Bone marrow (tissue), 2 donors: ENCODE data around the gene DGCR2.
"Not testable (repeated sequence)": the region's sequence is repeated elsewhere in the genome, so short reads cannot be mapped to it uniquely, and the experiment has no call there.

Experiments
- DNase-seq, 2 donors: peaks; one replicate each; lab custom pipeline; 2025; lab: John Stamatoyannopoulos, UW

Gene DGCR2

DNA sequence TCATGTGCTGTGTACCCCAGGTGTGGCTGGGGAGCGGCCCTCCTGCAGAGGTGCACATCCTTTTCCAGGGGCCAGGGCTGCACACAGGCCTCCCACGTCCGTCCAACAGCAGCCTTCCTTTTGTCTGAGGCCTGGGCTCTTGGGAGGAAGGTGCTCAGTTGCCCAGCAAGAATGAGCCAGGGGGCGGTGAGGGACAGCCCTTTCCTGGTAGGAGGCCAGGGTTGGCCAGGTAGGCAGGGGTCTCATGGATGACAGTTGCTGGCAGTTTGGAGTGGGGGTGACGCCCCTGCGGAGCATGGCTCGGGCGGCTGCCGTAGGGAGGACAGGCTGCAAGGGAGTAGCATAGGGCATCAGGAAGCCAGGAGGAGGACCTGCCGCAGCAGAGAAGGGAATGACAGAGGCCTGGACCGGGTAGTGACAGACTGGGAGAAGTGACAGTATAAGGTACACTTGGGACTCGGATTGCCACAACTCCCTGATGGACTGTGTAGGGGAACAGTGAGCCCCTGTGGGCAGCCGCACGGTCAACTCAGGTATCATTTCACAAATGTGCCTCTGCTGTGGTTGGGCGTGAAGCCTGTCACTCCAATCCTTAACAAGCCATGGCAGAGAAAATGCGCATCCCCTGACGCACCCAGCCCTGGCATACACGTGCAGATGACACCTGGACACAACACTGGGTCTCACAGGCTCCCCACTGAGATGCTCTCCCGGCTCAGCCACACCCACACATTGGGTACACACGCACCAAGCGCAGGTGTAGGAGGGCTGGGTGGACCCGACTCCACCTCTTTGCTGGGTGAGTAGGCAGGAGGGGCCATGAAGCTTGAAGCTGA, 79.7 kb downstream of the DGCR2 start:
- no peak for DNase-seq

DNA sequence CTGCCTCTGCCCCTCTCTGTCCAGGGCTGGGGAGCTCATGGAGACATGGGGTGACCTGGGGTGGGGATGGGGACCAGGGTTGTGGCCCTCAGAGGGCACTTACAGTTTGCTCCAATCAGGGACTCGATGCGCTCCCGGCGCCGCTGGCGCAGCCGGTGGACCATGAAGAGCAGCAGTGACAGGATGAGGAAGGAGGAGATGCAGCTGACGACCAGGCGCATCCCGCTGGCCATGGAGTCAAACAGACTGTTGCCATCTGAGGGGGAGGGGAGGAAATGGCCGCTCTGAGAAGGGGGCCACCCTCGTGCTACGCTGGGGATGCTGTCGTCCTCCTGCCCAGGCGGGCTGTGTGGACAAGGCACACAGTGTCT, 80.5 kb downstream of the DGCR2 start:
- no peak for DNase-seq

DNA sequence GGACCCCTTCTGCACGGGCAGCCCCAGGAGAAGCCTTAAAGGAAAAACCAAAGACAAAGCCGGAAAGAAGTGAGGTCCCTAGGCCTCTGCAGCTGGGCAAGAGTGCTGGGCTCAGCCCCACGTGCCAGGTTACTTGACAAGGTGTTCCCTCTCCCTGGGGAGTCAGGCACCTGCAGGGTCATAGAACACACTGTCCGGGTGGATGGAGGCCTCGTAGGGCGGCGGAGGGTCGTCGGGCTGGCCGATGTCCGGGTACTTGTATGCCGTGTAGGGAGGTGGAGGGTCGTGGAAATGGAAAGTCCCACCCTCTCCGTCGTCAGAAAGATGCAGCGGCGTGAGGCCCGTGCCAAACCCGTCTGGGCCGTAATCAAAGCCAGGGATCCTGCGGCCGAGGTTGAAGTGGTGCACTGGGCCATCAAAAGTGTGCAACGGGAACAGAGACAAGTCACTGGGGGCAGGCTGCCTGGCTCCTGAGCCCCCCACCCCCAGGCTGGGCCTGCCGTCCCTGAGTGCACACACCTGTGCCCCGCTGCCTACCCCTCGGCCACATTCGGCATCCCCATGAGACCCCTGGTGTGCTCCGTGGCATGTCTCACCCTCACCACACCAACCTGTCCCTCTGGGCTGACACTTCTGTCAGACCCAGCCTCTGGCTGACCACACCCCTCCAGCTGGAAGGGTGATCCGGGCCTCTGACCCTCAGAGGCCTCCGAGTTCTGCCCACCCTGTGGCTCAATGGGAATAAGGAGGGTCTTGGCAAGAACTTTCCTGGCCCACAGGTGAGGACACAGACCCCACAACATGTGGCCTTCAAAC, 81.1 kb downstream of the DGCR2 start:
- no peak for DNase-seq

DNA sequence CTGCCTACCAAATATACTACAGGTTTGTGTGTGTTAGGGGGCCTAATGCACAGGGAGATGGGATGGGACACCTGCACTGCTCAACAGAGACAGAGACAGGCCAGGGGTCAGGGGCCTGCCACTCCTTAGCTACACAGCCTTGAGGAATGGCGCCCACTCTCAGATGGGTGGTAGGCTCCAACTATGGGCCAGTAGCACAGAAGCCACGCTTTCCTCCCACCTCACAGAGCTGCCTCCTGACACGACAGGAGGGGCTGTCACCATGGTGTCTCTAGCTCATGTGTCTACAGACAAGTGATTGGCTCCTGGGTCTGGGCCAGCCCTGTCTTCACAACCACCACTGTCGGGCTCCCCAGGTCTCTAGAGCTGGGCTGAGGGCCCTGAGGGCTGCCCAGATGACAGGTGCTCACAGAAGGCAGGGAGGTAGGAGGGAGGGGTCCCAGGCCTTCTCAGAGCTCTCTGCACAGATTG, 81.8 kb downstream of the DGCR2 start:
- DNase-seq: no peak

DNA sequence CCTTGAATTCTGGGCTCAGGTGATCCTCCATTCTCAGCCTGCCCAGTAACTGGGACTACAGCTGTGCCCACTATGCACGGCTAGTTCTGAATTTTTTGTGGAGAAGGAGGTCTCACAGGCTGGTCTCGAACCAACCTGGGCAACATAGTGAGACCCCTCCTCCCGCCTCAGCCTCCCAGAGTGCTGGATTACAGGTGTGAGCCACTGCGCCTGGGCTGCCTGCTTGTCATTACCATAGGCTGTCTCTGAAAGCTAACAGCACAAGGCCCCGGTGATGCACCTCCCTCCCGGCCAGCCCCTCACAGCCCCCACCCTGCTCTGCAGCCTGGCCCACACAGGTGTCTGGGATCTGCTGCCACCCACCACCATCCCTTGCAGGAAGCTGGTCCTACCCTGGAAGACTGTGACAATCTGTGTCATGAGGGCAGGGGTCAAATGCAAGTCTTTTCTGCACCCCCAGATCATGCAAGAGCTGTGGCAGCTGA, 82.4 kb downstream of the DGCR2 start:
- DNase-seq: no peak

DNA sequence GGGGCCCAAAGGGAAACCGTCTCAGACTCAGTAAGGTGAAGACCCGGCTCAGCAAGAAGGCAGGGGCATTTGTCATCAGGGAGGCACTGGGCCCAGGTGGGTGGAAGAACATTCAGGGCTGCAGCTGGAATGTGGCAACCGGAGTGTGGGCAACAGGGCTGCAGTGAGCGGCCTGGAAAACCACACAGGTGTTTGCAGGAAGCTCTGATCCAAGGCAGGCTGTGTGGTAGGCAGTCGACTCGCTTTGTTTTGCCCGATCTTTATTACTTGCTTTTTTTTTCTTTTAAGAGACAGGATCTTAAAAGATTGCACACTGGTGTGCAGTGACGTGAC, 82.8 kb downstream of the DGCR2 start:
- DNase-seq: no peak

DNA sequence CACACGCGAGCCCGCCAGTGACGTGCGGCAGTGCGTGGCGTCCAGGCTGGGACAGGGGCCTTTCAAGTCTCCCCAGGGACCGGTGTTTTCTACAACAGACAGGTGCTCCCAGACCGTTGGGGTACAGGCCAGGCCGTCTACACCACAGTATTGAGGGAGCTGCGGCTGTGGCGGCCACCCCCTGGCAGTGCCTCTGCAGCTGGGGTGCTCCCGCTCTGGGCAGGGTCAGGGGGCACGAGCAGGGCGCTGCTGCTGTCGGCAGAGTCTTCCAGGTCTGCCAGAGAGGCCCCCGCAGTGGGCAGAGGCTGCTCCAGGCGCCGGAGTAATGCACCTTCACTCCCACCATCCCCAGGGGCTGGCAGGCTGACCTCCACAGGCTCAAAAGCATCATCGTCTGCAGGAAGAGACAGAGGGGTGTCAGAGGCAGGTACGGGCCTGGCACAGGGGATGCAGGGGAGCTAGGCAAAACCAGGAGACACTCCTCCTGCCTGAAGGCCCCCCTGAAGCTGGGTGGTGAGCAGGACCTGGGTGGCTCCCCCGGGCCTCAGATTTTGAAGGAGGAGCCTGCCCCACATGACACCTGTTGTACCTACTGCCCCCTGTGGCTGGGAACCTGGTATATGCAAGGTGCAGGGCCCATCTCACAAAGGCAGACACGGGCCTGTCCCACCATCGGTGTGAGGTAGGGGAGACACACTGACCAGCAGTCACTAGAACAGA, 83.3 kb downstream of the DGCR2 start:
- no peak for DNase-seq

DNA sequence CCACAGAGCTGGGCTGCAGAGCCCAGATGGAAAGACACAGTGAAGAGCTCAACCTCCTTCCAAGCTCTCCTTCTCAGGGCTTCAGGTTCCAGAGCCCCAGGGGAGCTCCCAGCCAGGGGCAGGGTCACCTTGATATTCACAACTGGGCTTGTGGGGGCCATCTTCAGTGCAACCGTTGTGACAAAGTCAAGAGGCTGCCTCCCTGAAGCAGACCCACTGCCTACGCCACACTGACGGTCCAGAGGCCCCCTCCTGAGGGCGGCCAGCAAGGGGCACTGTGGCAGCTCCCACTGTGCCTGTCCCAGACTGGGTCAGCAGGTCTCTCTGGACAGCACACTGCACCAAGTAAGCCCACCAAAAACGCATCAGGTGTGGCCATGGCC, 84.1 kb downstream of the DGCR2 start:
- no peak for DNase-seq

DNA sequence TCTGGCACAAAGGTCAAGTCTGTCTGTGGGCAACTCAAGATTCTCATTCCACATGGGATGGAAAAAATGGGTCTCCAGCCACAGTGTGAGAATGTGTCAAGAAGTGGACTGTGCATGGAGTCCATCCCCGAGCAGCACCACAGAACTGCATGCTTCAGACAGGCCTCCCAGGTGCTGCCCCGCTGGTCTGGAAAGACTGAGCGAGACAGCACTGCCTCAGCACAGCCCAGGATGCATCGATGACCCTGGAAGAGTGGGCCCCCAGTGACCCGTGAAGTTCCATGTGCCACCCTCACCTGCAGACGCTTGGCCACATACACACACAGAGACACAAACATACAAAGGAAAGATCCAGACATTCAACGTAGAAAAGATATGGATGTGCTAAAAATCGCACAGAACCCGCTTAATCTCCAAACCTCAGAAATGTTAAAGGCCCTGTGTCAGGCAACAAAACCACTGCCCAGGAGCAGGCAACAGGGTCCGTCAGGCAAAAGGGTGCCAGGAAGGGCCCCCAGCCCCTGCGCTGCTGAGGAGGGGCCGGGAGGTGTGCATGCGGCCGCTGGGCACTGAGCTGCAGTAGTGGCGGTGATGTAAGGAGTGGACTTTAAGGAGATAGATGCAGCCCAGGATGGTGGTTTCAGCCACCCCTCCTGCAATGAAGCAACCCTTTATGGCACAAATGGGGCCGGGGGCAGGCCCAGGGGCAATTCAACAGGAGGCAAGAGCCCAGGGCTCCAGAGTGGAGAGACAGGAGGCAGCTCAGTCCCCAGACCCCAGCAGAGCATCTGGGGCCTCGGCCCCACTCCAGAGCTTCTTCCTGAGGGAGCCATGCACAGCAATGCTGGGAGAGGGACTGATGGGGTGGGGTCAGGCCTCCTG, 84.7 kb downstream of the DGCR2 start:
- no peak for DNase-seq

DNA sequence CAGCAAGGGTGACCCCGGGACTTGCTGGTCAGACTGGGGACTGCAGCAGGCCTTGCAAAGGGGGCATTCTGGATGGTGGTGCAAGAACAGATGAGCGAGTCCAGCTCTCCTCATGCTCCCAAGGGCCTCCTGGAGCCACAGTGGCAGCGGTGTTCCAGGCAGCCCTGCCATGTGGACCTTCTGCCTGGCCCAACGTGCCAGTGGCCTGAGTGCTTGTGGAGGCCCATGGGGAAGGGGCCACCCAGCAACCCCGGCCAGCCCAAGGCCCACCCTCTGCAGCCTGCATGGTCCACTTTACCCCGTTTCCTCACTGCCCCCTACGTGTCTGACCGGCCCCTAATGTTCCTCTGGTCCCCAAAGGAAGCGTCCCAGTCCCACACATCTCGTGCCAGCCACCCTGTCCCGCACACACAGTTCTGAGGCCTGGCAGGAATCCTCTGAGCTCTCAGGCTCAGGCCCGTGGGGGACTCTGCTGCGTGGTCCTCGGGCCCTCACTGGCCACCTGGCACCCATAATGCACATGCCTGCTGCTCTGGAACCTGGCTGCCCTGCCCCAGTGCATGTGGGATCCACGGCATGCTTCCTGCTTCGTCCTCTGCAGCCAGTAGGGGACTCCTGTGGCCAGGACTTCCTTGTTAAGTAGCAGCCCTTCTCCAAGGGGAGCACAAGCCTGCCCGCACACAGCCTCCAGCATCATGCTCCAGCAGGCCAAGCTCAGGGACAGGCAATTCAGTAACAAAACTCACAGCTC, 85.5 kb downstream of the DGCR2 start:
- no peak for DNase-seq

DNA sequence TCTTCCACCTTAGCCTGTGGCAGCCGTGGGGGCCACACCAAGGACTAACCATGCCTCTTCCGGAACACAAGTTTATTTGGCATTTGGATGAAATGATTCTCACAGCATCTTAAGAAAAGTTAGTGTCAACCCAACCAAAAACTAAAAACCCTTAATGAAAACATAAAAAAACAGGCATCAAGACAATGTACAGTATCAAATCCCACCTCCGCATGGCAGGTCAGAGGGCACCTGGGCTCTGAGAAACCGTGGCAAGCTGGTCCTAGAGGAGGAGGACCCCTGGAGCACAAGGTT, 86.0 kb downstream of the DGCR2 start:
- DNase-seq: no peak

DNA sequence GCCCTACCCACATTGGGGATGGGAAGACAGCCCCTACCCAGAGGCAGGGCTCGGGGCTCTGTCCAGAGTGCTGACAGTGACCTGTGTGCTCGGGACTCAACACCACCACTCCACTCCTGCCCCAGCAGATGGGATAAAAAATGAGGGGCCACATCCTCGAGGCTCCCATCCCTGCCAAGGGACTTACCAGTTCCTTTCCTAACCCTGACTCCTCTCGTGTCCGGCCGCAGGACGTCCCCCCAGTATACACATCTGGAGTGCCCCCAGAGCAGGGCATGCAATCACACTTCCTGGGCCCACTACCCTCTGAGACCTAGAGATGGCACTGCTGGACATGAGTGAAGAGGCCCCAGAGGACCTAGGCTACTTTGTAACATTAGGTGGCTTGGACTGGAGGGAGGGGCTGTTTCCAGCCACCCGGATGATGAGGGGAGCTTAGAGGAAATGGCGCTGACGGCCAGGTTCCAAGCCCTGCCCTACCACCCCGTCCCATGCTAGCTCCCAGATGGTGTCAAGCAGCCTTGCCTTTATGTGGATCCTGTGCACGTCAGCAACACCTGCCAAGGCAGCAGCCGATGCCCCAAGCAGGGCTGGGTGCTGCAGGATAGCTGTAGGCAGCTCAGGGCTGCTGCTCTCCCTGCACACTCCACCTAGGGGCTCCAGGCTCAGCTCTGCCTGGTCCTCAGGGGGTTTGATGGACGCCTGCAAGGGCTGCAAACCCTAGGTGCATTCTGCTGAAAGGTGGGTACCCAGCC, 86.6 kb downstream of the DGCR2 start:
- DNase-seq: no peak

DNA sequence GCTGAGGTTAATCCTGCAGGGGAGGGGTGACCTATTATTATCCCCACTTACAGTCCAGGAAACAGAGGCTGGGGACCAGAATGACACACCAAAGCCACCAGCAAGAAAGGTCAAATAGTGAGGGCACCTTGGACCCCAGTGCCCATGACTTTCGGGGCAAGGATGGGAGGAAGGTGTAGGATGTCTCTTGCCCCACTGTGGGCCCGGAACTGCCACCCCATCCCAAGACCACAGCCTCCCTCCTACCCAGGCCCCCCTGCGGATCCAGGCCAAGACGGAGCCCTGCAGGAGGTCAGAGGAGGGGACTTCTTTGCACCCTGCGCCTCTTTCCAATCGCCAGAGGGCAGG, 87.1 kb downstream of the DGCR2 start:
- DNase-seq: not testable (repeated sequence)

DNA sequence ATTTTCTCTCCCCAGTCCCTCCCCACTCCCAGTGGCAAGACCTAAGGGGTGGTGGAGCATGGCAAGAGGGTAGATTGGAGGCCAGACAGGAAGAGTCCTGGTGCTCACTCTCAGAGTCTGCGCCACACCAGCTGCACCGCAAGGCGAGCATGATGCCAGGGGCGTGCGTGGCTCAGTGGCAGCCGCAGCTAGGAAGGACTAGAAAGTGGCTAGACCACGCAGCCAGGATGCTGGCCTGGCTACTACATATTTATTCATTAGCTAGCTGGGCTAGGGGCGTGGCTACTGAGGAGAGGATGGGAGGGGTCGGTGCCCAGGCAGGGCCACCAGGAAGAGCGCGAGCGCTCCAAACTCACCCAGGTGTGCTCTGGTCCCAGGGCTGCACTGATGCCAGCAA, 87.5 kb downstream of the DGCR2 start:
- not testable (repeated sequence) for DNase-seq

DNA sequence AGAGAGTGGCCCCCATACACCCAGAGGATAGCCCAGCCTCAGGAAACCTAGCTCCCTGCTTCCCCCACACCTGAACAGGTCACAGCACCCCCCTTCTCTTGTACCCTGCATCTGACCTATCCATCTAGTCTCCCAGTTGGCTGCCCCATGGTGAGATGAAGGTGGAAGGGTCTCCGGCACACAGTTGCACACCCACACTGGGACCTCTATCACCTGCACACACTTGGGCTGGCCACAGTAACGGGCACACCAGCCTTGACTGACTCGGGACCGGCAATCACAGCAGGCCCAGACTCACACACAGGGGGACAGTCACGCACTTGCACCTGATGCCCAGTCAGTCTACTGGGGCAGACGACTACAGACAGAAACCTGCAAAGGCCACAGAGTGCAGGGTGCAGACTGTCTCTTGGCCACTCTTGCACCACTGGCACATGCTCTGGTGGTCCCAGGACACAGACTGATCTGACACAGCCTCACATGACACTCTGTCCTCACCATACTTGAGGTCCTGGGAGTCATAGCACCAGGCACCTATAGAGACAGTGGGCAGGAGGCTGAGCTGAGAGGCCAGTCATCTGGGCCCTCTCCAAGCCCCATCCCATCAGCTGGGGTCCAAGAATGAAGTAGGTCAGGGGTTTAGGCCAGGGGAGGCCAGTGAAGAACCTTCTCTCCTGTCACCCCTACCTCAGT, 88.0 kb downstream of the DGCR2 start:
- DNase-seq: not testable (repeated sequence)

DNA sequence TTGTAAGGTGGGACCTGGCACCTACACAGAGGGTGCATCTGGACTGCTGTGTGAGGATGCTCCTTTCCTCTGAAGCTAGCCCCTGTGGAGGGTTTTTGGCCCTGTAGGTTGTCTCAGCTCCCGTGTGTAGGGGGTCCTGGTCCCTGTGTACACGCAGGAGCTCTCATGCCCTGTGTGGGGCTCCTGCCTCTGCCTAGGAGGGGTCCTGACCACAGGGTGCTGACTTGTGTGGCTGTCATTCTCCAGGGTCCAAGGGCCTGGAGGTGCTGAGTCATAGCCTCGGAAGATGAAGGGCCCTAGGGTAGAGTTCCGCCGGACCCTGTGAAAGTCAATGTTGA, 88.7 kb downstream of the DGCR2 start:
- DNase-seq: not testable (repeated sequence)

DNA sequence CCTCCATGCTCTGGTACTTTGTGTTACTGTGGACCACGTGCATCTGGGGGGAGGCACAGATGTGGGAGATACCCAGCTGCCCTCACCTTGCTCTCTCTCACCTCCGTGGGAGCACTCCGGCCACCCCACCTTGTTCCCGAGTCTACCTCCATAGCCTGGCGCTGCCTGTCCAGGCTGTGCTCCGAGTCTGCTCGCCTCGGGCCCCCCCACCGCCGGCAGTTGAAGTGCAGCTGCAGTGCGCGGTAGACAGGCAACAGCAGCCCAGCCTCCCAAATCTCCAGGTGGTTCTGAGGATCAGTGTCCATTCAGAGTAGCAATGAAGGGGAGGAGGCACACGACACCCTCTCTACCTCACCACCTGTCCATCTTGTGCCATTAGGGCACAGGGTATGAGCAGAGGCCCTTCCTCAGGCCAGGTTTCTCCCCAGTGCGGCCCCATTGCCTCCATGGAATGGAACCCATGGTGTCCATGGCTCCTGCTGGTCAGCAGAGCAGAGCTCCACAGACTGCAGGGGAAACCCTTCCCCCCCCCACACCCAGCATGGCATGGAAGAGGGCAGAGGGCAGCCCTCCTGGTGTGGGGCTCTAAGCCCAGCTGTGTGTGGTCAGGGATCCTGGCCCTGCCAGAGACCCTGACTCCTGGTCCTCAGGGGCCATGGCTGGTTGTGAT, 89.2 kb downstream of the DGCR2 start:
- not testable (repeated sequence) for DNase-seq

DNA sequence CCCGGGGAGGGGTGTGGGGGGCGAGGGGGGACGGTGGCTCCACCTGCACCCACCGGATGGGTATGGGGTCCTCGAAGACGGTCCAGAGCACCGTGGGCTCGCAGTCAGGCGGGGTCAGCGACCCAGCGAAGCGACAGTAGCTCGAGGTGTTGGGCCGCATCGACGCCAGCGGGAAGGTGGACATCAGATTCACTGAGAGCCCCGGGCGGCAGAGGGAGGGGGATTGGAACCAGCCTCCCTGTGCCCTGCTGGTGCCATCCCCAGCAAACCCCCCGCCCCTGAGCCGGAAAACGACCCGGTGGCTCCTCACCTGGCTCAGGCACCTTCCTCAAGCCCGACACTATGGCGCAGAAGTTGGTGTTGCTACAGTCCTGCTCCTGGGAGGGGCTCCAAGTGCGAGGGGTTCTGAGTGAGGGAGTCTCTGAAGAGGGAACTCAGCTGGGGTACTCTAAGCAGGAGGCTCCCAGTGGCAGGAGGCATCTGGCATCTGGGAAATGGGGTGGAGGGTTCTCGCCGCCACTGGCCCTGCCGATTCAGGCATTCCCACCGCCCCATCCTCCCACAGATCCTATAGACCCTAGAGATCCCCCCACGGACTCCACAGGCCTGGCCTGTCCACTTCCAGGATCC, 89.9 kb downstream of the DGCR2 start:
- not testable (repeated sequence) for DNase-seq

DNA sequence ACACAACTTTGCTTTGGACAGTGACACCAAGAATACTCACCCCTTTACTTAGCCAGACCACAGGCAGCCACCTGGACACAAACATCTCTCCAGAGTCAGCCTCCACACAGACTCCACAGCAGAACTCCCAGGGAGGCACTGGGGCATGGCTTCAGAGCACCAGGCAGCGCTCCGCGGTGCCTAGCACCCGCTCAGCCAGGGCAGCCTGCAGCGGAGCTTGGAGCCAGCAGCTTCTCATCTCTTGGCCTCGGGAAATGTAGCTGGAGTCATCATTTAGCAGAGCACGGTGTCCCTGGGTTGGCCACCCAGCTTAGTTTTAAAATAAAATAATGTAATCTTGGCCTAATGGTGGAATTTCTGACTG, 91.3 kb downstream of the DGCR2 start:
- not testable (repeated sequence) for DNase-seq
